ENCODE data around the gene ADAMTS10. TPM values are rescaled to one million over a fixed set of nuclear protein-coding genes. Genes with fewer than 3 reads are reported as not detected.

Gene ADAMTS10
- total and polyA plus RNA-seq, 2 of the 13 experiments (the other 11 are each of a cell fraction or from before 2014, with no cell fraction given), result 0.49 to 1.7 TPM

DNA sequence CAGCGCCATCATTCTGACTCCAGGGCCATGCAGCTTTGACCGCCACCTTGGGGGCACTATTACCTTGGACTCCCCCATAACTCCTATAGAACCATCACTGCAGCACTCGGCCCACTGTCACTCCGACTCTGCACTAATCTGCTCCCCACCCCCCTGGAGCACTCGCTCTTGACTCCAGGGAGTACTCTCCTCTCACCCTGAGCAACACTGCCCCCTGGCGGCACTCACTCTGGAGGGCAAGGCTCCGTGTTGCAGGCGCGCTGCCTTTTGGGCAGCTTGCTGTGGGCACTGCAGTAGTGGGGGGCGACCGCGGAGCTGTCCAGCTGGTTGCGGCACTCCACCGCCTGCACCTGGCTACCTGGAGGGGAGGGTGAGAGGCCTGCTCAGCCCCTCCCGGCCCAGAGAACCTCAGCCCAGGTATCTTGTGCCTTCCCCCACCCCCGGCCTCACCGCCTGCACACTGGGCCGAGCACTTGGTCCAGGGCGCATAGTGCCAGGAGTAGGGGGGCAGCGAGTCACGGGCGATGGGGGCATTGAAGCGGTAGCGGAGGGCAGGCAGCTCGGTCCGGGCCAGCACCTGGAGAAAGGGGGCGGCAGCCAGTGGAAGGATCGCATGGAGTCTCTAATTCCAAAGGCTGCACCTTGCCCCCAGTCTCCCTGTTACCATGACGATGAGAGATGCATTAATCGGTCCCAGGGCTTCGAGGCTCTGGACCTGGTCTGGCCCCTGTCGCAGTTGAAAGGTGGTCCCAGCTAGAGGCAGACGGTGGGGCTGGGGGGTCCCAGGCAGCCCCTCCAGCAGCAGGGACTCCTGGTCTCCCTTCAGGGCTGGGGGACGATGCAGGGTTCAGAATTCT, 24.4 kb downstream of the ADAMTS10 start:
- peaks cover 12% of the 10 kb centered on the region; the same call in 1 of the 2 replicates for H3K4me1 ChIP-seq (ENCODE audit: insufficient read depth, low read length)
- H3K9me3 ChIP-seq (ENCODE audit: low read length), result no peaks in the 10 kb centered on the region
- ChIA-PET POLR2A (no interaction called here), CTCF (ENCODE audit: low intra/inter-chr PET ratio, low total read pairs) (no interaction called here)
- TF ChIP-seq STAG1 (CRISPR knock-in tag; IDR thresholded peaks at IDR 0.05) (peak; percentile 54), CTCF (CRISPR knock-in tag; IDR thresholded peaks at IDR 0.05) (peak; percentile 82), ZBTB33 (CRISPR knock-in tag; IDR thresholded peaks at IDR 0.05) (peak; percentile 92), ZBTB38 (CRISPR knock-in tag; IDR thresholded peaks at IDR 0.05) (peak; percentile 30; the same call in 1 of the 2 replicates), ZNF263 (CRISPR knock-in tag; IDR thresholded peaks at IDR 0.05) (peak; percentile 100), MIER3 (CRISPR knock-in tag; IDR thresholded peaks at IDR 0.05; ENCODE audit: borderline replicate concordance) (no peak), SAFB2 (CRISPR knock-in tag; IDR thresholded peaks at IDR 0.05; ENCODE audit: borderline replicate concordance, low read depth) (no peak), ZMYM3 (CRISPR knock-in tag; IDR thresholded peaks at IDR 0.05) (0 out of 2 replicates have a peak, but pooled peaks have one; percentile 15)
- TF ChIP-seq, protein P1, sequence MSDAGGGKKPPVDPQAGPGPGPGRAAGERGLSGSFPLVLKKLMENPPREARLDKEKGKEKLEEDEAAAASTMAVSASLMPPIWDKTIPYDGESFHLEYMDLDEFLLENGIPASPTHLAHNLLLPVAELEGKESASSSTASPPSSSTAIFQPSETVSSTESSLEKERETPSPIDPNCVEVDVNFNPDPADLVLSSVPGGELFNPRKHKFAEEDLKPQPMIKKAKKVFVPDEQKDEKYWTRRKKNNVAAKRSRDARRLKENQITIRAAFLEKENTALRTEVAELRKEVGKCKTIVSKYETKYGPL (CRISPR knock-in tag; IDR thresholded peaks at IDR 0.05), result no peak
- TF ChIP-seq, protein P2, sequence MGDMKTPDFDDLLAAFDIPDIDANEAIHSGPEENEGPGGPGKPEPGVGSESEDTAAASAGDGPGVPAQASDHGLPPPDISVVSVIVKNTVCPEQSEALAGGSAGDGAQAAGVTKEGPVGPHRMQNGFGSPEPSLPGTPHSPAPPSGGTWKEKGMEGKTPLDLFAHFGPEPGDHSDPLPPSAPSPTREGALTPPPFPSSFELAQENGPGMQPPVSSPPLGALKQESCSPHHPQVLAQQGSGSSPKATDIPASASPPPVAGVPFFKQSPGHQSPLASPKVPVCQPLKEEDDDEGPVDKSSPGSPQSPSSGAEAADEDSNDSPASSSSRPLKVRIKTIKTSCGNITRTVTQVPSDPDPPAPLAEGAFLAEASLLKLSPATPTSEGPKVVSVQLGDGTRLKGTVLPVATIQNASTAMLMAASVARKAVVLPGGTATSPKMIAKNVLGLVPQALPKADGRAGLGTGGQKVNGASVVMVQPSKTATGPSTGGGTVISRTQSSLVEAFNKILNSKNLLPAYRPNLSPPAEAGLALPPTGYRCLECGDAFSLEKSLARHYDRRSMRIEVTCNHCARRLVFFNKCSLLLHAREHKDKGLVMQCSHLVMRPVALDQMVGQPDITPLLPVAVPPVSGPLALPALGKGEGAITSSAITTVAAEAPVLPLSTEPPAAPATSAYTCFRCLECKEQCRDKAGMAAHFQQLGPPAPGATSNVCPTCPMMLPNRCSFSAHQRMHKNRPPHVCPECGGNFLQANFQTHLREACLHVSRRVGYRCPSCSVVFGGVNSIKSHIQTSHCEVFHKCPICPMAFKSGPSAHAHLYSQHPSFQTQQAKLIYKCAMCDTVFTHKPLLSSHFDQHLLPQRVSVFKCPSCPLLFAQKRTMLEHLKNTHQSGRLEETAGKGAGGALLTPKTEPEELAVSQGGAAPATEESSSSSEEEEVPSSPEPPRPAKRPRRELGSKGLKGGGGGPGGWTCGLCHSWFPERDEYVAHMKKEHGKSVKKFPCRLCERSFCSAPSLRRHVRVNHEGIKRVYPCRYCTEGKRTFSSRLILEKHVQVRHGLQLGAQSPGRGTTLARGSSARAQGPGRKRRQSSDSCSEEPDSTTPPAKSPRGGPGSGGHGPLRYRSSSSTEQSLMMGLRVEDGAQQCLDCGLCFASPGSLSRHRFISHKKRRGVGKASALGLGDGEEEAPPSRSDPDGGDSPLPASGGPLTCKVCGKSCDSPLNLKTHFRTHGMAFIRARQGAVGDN (CRISPR knock-in tag; IDR thresholded peaks at IDR 0.05), result peak; percentile 16; the same call in 1 of the 2 replicates
- no peak overlapping the region for H2AFZ ChIP-seq (ENCODE audit: low read length)
- H3K27me3 ChIP-seq (ENCODE audit: control insufficient read depth in 1 of 2, insufficient read depth in 2 of 2, low read length in 2 of 2), result peaks cover 1 to 3% of the 10 kb centered on the region in 2 experiments; a peak in 1 of 5 replicates
- H3K36me3 ChIP-seq (replicated peaks in 1 of 2; ENCODE audit: control insufficient read depth in 1 of 2, insufficient read depth in 2 of 2, low read length in 2 of 2), result no peaks in the 10 kb centered on the region
- H3K4me3 ChIP-seq (replicated peaks in 1 of 3; ENCODE audit: insufficient read depth in 1 of 3, low read depth in 2 of 3, low read length in 3 of 3), result no peak overlapping the region
- ATAC-seq, result peak; percentile 72
- in situ Hi-C loops (cut with HindIII; ENCODE audit: extremely low pct_ligation_motif_present, low pct_unique_long_range_greater_than_20kb) (no loop called here), intact Hi-C loops (cut with micrococcal nuclease; ENCODE audit: unreplicated experiment) (no loop called here)
- WGBS (ENCODE audit: low lambda C conversion rate), result 40% methylated on average over 9 of the region's 34 CpGs
- no TSS peak for BruUV-seq (replicated peaks)
- peak; percentile 28 for DNase-seq (ENCODE audit: low spot score)
- H4K20me1 ChIP-seq (ENCODE audit: insufficient read depth, low read length), result no peaks in the 10 kb centered on the region
- H3K4me2 ChIP-seq (ENCODE audit: low read depth, low read length), result no peak overlapping the region
- no peaks in the 10 kb centered on the region for H3K79me2 ChIP-seq (ENCODE audit: insufficient read depth, low read length)
- no peak overlapping the region for H3K27ac ChIP-seq (ENCODE audit: extremely low read length, insufficient read depth, low read length)
- FAIRE-seq, result no peak
- H3K9ac ChIP-seq (ENCODE audit: insufficient read depth, low read depth, low read length), result no peak overlapping the region

All from HepG2 (cell line).